Fibroblast of lung (primary cell): ENCODE measurements around the gene HRC.
"Not testable (repeated sequence)": the region's sequence is repeated elsewhere in the genome, so short reads cannot be mapped to it uniquely, and the experiment has no call there.

Source experiments
- CTCF ChIP-seq, 2 donors: IDR thresholded peaks in 1 of 2; conservative IDR thresholded peaks in 1 of 2; 1 replicate in 1 of 2; 2 replicates in 1 of 2; pipeline ENCODE4 v1.5.1; 2011 to 2012; ENCODE audit warnings: low read length in 2 of 2, control low read depth in 1 of 2, inconsistent platforms in 1 of 2, low read depth in 1 of 2, mild to moderate bottlenecking in 1 of 2
- EZH2 ChIP-seq: IDR thresholded peaks from 2 replicates; pipeline ENCODE4 v1.5.1; 2012; ENCODE audit warnings: low read length, control low read depth, mild to moderate bottlenecking; ENCODE audit errors: missing control alignments

GRCh38 chr19:49146408-49146770 lies 8.8 kb downstream of the HRC start:
- TF ChIP-seq CTCF (conservative IDR thresholded peaks at IDR 0.05 in 1 of 2, IDR thresholded peaks at IDR 0.05 in 1 of 2; ENCODE audit: low read depth in 1 of 2, low read length in 2 of 2); EZH2: not testable (repeated sequence)
